ENCODE data around the gene AACS.

DNA sequence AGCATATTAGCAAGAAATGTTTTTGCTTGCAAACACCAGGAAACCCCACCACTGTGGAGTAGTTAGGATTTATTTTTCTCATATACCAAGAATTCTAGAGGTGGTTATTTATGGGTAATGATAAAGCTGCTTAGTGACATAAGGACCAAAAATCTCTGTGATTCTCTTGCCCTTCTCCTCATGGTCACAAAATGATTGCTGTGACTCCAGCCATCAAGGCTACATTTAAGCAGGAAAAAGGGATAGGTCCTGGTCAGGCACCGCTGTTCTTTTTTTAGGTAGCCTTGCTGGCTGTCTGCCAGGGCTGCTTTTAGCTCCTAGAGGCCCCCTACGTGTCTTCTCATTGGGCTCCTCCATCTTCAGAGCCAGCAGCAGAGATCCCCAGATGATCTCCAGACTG lies 104.2 kb downstream of the AACS start:
- TF ChIP-seq, protein P1, sequence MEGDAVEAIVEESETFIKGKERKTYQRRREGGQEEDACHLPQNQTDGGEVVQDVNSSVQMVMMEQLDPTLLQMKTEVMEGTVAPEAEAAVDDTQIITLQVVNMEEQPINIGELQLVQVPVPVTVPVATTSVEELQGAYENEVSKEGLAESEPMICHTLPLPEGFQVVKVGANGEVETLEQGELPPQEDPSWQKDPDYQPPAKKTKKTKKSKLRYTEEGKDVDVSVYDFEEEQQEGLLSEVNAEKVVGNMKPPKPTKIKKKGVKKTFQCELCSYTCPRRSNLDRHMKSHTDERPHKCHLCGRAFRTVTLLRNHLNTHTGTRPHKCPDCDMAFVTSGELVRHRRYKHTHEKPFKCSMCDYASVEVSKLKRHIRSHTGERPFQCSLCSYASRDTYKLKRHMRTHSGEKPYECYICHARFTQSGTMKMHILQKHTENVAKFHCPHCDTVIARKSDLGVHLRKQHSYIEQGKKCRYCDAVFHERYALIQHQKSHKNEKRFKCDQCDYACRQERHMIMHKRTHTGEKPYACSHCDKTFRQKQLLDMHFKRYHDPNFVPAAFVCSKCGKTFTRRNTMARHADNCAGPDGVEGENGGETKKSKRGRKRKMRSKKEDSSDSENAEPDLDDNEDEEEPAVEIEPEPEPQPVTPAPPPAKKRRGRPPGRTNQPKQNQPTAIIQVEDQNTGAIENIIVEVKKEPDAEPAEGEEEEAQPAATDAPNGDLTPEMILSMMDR (IDR thresholded peaks at IDR 0.05): no peak
- no peak for TF ChIP-seq POLR2A (IDR thresholded peaks at IDR 0.05)
